ENCODE results near the gene RAB3IL1.

Gene RAB3IL1

DNA sequence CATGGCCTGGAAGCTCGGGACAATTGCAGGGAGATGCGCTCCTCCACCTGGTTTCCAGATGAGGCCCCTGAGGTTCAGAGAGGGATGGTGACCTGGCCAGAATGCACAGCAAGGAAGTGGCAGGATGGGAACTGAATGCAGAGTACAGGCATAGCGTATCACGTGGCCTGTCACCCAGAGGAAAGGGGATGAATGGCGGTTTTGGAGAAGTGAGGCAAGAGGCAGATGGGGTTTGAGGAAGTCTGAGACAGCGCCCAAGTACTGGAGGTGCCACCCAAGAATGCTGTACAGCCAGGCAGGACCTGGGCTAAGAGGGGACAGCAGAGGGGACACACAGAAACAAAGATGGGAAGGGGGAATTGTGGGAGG lies 4.9 kb downstream of the RAB3IL1 start:
- Histone ChIP-seq H3K36me3 (ENCODE audit: control insufficient read depth, insufficient read depth, low read length) (no peaks in the 10 kb centered on the region), H3K27ac (ENCODE audit: insufficient read depth, low read length, poor library complexity, severe bottlenecking) (no peak overlapping the region), H3K4me3 (ENCODE audit: insufficient read depth, low read depth, low read length, poor library complexity, severe bottlenecking) (no peak overlapping the region), H3K4me1 (ENCODE audit: control insufficient read depth, insufficient read depth, low read length, poor library complexity, severe bottlenecking) (no peaks in the 10 kb centered on the region), H3K27me3 (replicated peaks; ENCODE audit: control insufficient read depth, insufficient read depth, low read length, poor library complexity, severe bottlenecking) (peaks cover 4% of the 10 kb centered on the region), H3K9me3 (ENCODE audit: control insufficient read depth, low read length) (no peaks in the 10 kb centered on the region)
- no peak for DNase-seq

DNA sequence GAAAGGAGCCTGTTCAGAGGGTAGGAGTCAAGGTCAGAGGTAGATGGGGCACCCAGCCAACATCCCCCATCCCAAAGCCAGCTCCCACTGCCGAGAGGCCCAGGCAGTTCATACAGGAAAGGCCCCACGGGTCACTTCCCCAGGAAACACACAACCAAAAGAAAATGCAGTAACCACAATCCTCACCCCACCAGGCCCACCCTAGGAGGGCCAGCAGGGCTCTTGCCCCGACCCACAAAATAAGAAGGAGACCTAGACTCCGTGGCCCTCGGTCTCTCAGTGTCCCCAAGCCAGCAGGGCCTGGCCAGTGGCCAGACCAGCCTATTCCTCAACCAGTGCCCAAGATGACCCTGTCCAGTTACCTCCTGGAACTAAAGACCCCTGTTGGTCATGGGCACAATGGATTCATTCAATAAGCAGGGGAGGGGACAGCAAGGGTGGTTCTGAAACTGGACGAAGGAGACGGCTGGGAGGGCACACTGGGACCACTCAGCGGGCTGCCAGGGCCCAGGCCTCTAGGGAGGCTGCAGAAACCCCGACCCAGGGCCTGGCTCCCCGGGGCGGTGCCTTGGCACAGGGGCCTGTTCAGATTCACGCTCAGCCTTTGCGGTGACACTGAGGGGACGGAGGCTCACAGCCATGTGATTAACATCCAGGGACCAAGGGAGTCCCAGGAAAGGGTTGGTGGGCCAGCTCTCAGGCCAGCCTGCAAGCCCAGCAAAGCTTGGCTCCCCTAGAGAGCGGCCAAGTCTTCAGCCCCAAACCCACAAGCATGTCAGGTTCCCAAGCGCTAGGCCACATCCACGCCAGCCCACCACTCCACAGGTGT lies 5.5 kb downstream of the RAB3IL1 start:
- DNase-seq = no peak
- no peaks in the 10 kb centered on the region for H3K4me1 ChIP-seq (ENCODE audit: control insufficient read depth, insufficient read depth, low read length, poor library complexity, severe bottlenecking)
- no peaks in the 10 kb centered on the region for H3K36me3 ChIP-seq (ENCODE audit: control insufficient read depth, insufficient read depth, low read length)
- no peaks in the 10 kb centered on the region for H3K9me3 ChIP-seq (ENCODE audit: control insufficient read depth, low read length)
- no peak overlapping the region for H3K4me3 ChIP-seq (ENCODE audit: insufficient read depth, low read depth, low read length, poor library complexity, severe bottlenecking)
- H3K27me3 ChIP-seq (replicated peaks; ENCODE audit: control insufficient read depth, insufficient read depth, low read length, poor library complexity, severe bottlenecking) = peaks cover 3% of the 10 kb centered on the region
- H3K27ac ChIP-seq (ENCODE audit: insufficient read depth, low read length, poor library complexity, severe bottlenecking) = no peak overlapping the region

DNA sequence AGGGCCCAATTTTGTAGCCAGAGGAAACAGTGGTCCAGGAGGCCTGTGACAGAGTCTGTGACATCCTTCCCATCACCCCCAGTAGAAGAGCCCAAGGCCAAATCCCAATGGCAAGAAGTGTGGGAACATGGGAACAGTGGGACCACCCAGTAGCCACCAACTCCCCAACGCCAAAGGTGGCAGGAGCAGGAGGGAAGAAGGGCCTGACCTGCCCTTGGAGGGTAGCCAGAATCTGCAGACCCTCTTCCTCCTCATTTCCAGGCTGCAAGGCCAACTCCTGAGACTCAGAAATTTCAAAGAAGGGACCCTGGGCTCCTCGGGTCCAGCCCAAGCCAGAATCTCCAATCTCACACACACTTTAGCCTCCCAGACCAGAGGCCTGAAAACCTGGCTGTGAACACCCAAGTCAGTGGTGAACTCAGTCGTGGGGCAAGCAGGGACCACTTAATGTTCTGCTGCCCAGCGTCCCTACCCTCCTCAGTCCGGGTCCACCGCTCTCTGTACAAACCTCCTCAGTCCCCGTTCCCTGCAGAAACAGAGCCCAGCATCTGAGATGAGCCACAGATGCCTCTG lies 6.2 kb downstream of the RAB3IL1 start:
- no peaks in the 10 kb centered on the region for H3K9me3 ChIP-seq (ENCODE audit: control insufficient read depth, low read length)
- H3K27me3 ChIP-seq (replicated peaks; ENCODE audit: control insufficient read depth, insufficient read depth, low read length, poor library complexity, severe bottlenecking) = no peaks in the 10 kb centered on the region
- H3K4me1 ChIP-seq (ENCODE audit: control insufficient read depth, insufficient read depth, low read length, poor library complexity, severe bottlenecking) = no peaks in the 10 kb centered on the region
- H3K36me3 ChIP-seq (ENCODE audit: control insufficient read depth, insufficient read depth, low read length) = no peaks in the 10 kb centered on the region
- H3K27ac ChIP-seq (ENCODE audit: insufficient read depth, low read length, poor library complexity, severe bottlenecking) = no peak overlapping the region
- no peak overlapping the region for H3K4me3 ChIP-seq (ENCODE audit: insufficient read depth, low read depth, low read length, poor library complexity, severe bottlenecking)
- no peak for DNase-seq

DNA sequence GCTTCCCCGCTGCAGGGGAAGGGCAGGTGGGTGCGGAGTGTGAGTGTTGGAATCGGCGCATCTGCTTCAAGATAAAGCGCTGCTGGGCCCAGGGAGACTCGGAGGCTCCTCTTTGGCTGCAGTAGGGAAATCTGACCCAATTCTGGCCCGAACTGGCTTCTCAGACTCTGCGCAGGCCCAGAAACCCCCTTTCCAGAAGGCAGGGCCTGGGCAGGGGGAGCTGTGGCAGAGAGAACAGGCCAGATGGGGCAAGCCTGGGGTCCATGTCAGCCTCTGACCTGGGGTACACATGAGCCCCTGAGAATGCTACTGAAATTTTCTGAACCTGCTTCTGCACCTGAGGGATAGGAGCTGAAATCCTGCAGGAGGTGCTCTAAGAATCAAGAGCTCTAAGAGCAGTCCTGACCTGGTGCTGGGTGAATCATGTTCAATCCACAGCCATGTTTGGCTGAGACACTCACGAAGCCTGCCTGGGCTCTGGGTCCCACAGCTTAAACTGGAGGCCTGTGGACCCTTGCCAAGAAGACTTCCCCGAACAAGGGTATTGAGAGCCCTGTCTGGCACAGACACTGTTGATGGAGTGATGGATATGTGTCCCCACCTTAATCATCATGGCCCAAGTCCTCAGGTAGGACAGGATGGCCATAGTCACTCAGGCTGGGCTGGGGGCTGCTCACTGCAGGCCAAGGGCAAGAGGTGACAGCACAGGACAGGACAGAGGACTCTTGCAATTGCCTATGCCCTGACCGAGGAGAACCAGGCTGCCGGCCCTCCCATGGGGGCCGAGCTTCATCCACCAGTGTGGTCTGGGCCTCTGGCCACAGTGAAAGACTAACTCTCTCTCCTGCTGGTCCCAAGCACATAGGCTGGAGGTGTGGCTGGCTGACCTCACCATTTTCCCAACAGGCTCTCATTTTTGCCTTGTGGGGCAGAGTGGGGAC lies 6.9 kb downstream of the RAB3IL1 start:
- Histone ChIP-seq H3K4me3 (ENCODE audit: insufficient read depth, low read depth, low read length, poor library complexity, severe bottlenecking) (no peak overlapping the region), H3K27me3 (replicated peaks; ENCODE audit: control insufficient read depth, insufficient read depth, low read length, poor library complexity, severe bottlenecking) (no peaks in the 10 kb centered on the region), H3K27ac (ENCODE audit: insufficient read depth, low read length, poor library complexity, severe bottlenecking) (no peak overlapping the region), H3K4me1 (ENCODE audit: control insufficient read depth, insufficient read depth, low read length, poor library complexity, severe bottlenecking) (no peaks in the 10 kb centered on the region), H3K36me3 (ENCODE audit: control insufficient read depth, insufficient read depth, low read length) (no peaks in the 10 kb centered on the region), H3K9me3 (ENCODE audit: control insufficient read depth, low read length) (no peaks in the 10 kb centered on the region)
- DNase-seq = no peak

DNA sequence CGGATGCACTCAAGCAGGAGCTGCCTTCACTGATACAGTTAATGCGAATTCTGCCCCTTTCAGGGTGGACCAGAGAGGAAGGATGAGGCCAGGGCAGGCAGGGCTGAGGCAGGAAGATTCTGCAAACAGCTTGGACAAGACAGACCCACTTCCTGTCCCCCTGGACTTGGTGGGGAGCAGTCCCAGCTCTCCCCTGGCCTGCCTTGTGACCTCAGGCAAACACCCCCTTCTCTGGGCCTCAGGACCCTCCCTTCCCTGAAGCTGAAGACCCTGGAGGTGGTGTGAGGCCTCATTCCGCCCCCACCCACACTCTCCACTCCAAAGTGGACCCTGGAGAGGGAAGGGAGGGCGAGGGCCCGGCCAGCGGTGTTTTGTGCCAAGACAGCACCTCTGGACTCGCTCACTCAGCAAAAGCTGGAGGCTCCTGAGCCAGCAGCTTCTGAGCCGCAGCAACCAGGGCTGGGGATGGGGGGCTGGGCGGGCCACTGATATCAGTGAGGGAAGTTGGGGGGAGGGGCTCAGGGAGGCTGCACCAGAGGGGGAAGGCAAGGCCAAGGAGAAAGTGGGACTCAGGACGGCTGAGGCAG lies 8.5 kb downstream of the RAB3IL1 start:
- H3K4me1 ChIP-seq (ENCODE audit: control insufficient read depth, insufficient read depth, low read length, poor library complexity, severe bottlenecking) = no peaks in the 10 kb centered on the region
- H3K27ac ChIP-seq (ENCODE audit: insufficient read depth, low read length, poor library complexity, severe bottlenecking) = no peak overlapping the region
- no peaks in the 10 kb centered on the region for H3K36me3 ChIP-seq (ENCODE audit: control insufficient read depth, insufficient read depth, low read length)
- no peak for DNase-seq
- H3K9me3 ChIP-seq (ENCODE audit: control insufficient read depth, low read length) = no peaks in the 10 kb centered on the region
- H3K4me3 ChIP-seq (ENCODE audit: insufficient read depth, low read depth, low read length, poor library complexity, severe bottlenecking) = no peak overlapping the region
- H3K27me3 ChIP-seq (replicated peaks; ENCODE audit: control insufficient read depth, insufficient read depth, low read length, poor library complexity, severe bottlenecking) = no peaks in the 10 kb centered on the region

DNA sequence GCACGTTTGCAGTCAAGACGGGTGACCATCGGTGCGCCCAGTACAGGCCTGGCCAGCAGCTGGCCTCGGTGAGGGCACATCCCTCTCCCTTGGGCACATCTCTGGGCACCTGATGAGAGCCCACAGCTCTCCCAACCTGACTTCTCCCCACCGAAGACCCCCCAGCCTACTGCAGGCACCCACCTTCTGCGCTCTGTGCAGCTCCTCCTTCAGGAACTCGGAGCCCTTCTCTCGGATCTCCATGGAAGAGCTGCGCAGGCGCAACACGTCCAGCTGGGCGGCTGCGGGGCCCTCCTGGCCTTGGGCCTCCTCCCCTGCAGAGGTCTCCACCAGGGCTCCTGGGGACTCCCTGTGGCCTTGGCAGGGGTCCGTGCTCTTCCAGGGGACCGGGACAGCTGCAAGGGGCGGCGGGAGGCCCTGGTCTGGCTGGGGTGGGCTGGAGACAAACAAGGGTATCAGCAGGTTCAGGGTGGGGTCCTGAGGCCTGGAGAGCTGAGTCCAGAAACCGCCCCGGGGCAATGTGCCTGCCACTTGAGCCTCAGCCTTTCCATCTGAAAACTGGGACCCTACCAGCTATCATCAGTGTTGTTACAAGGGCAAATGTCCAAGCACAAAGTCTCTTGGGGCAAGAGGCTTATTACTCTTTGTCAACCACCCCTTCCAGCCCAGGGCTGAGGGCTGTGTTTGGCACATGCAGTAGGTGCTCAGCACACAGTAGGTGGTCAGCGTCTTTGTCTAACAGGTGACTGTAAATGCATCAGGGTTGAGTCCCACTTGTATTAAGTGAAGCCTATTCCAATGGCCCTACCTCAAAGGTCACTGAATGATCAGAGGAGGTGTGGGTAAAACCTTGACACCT lies 9.3 kb downstream of the RAB3IL1 start:
- Histone ChIP-seq H3K4me3 (ENCODE audit: insufficient read depth, low read depth, low read length, poor library complexity, severe bottlenecking) (no peak overlapping the region), H3K27me3 (replicated peaks; ENCODE audit: control insufficient read depth, insufficient read depth, low read length, poor library complexity, severe bottlenecking) (no peaks in the 10 kb centered on the region), H3K36me3 (ENCODE audit: control insufficient read depth, insufficient read depth, low read length) (no peaks in the 10 kb centered on the region), H3K4me1 (ENCODE audit: control insufficient read depth, insufficient read depth, low read length, poor library complexity, severe bottlenecking) (no peaks in the 10 kb centered on the region), H3K9me3 (ENCODE audit: control insufficient read depth, low read length) (no peaks in the 10 kb centered on the region), H3K27ac (ENCODE audit: insufficient read depth, low read length, poor library complexity, severe bottlenecking) (no peak overlapping the region)
- no peak for DNase-seq

DNA sequence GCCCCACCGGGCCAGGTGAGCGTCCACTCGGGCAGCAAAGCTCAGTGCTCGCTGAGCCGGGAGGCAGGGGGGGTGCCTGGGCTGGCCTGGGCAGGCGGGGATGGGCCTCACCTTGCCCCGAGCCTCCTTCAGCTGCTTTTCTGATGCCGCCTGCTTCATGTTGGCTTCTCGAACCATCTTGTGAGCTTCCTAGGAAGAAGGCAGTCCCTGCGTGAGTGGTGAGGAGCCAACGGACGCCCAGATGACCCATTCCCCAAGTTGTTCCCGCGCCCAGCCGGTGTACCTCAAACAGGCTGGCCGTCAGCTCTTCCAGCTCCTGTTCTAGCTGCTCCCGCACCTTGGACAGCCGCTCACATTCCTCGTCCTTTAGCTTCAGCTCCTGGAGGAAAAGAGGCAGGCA lies 10.1 kb downstream of the RAB3IL1 start:
- Histone ChIP-seq H3K4me3 (ENCODE audit: insufficient read depth, low read depth, low read length, poor library complexity, severe bottlenecking) (no peak overlapping the region), H3K9me3 (ENCODE audit: control insufficient read depth, low read length) (no peaks in the 10 kb centered on the region), H3K27ac (ENCODE audit: insufficient read depth, low read length, poor library complexity, severe bottlenecking) (no peak overlapping the region), H3K27me3 (replicated peaks; ENCODE audit: control insufficient read depth, insufficient read depth, low read length, poor library complexity, severe bottlenecking) (no peaks in the 10 kb centered on the region), H3K4me1 (ENCODE audit: control insufficient read depth, insufficient read depth, low read length, poor library complexity, severe bottlenecking) (no peaks in the 10 kb centered on the region), H3K36me3 (ENCODE audit: control insufficient read depth, insufficient read depth, low read length) (no peaks in the 10 kb centered on the region)
- no peak for DNase-seq

DNA sequence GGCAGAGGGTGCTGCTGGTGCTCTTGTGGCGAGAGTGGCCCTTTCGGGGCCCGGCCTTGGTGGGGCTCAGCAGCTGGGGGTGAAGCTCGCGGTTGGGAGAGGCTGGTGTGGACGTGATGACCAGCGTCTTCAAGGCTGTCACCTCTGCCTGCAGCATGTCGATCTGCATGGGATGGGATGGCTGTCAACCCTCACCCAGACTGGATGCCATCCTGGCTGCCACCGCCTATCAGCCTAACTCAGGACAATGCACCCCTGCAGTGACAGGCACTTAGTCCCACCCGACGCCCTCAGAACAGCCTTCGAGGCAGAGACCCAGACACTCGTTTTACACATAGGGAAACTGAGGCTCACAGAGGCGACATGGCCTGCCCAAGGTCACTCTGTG lies 10.8 kb downstream of the RAB3IL1 start:
- H3K4me3 ChIP-seq (ENCODE audit: insufficient read depth, low read depth, low read length, poor library complexity, severe bottlenecking) = no peak overlapping the region
- H3K36me3 ChIP-seq (ENCODE audit: control insufficient read depth, insufficient read depth, low read length) = no peaks in the 10 kb centered on the region
- no peaks in the 10 kb centered on the region for H3K4me1 ChIP-seq (ENCODE audit: control insufficient read depth, insufficient read depth, low read length, poor library complexity, severe bottlenecking)
- no peak overlapping the region for H3K27ac ChIP-seq (ENCODE audit: insufficient read depth, low read length, poor library complexity, severe bottlenecking)
- no peak for DNase-seq
- H3K27me3 ChIP-seq (replicated peaks; ENCODE audit: control insufficient read depth, insufficient read depth, low read length, poor library complexity, severe bottlenecking) = no peaks in the 10 kb centered on the region
- no peaks in the 10 kb centered on the region for H3K9me3 ChIP-seq (ENCODE audit: control insufficient read depth, low read length)

DNA sequence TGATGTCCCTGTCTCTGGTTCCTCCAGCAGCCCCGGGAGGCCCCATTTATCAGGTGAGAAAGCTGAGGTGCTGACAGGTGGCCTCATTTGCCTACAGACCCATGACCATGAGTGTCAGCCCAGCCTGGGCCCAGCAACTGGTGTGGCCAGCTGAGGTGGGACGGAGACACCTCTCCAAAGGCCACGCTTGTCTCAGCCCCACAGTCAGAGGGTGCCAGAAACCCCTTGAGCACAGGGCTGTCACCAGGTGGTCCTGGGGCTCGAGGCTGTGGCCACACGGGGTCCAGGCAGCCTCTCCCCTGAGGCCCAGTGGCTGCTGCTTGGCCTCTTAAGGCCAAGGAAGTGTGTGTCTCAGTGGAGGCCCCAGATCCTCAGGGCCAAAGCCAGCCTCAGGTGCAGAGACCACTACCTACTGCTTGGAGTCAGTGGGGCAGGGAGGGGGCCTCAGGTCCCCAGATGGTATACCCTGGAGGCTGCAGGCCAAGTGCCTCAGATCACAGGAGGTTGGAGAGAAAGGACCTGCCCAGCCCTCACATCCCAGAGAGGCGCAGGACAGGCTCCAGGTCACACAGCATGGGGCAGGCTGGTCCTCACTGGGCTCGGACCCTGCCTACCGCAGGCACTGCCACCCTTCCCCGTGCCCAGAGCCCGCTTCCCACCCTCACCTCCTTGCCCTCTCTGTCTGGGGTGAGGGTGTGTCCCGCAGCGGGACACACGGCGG lies 11.4 kb downstream of the RAB3IL1 start:
- H3K27me3 ChIP-seq (replicated peaks; ENCODE audit: control insufficient read depth, insufficient read depth, low read length, poor library complexity, severe bottlenecking) = no peaks in the 10 kb centered on the region
- H3K36me3 ChIP-seq (ENCODE audit: control insufficient read depth, insufficient read depth, low read length) = no peaks in the 10 kb centered on the region
- no peak for DNase-seq
- no peak overlapping the region for H3K27ac ChIP-seq (ENCODE audit: insufficient read depth, low read length, poor library complexity, severe bottlenecking)
- no peaks in the 10 kb centered on the region for H3K4me1 ChIP-seq (ENCODE audit: control insufficient read depth, insufficient read depth, low read length, poor library complexity, severe bottlenecking)
- no peaks in the 10 kb centered on the region for H3K9me3 ChIP-seq (ENCODE audit: control insufficient read depth, low read length)
- H3K4me3 ChIP-seq (ENCODE audit: insufficient read depth, low read depth, low read length, poor library complexity, severe bottlenecking) = no peak overlapping the region
